ENCODE measurements around the gene PTPN5.
A peak's percentile ranks its signal among the peaks of the same experiment; 100 is the strongest.
"Not testable (repeated sequence)": the region's sequence is repeated elsewhere in the genome, so short reads cannot be mapped to it uniquely, and the experiment has no call there.

PTPN5 gene

DNA sequence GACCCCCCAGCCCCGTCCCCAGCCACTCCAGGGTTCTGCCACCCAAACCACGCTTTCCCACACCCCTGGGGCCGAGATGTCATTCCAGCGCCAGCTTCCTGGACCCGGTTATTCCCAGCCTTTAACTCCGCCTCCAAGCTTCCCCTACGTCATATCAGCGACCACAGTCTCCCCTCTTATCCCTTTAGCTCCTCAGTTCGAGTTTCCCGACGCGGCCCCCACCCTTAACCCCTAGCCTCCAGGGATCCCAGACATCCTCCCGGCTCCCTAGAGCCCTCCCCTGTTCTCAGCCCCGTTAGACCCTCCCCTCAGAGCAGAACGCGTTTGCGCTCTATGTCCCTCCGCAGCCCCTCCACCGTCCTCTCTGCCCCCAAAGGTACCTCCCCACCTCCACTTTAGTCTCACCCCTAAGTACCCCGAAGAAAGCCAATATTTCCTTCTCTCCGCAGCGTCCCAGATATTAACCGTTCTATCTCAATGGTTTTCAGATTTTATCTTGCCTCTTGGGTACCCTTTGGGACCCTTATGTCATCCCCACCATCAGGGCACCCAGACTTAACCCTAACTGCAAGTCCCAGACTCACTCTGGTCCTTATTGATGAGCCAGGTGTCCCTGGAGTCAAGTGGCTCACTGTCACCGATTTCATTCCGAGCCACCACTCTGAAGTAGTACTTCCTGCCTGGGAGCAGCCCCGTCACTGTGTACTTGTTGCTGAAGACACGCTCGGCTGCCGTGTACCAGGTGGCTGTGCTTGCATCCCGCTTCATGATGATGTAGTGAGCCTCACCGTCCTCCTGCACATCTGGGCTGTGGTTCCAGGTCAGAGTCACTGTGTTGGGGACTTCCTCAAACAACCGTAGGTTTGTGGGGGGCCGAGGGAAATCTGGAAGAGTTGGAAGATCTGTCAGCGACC lies 85.0 kb downstream of the PTPN5 start:
- DNase-seq: peak; percentile 38

GRCh38 chr11:18705651-18706281 lies 85.8 kb downstream of the PTPN5 start:
- no peak for DNase-seq

GRCh38 chr11:18704698-18705097 lies 86.9 kb downstream of the PTPN5 start:
- no peak for DNase-seq

GRCh38 chr11:18704045-18704645 lies 87.5 kb downstream of the PTPN5 start:
- DNase-seq: no peak

DNA sequence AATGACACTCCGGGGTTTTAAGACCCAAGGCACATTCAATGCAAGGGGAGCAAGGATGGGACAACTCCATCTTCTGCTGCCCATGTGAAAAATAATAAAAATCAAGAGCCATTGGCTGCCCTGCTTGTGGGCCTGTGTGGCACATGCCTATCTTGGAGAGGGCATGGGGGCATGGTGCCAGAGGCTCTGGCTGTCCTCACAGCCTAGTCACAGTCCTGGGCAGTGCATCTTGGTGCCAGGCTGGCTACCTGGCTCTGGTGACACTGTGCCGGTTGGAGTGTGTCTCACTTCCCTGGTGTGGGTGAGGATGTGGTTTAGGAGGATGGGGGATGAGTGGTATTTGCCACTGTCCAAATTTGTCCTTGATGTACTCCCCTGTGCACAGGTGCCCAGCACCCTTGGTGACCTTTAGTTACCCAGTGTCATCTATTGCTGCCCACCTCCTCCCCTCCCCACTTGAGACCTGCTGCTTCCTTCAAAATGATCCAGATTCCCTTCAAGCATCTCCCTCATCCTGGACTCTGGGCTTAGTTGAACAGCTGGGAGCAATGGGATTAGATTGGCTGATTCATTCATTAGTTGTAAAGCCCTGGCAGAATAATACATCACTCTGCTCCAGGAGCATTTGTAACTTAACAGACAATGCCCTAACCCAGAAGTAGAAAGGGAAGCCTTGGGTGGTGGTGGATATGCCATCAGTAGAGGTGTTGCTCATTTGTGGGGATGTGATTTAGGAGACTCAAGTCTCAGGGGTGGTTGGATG lies 88.4 kb downstream of the PTPN5 start:
- DNase-seq: no peak

GRCh38 chr11:18701614-18702216 lies 89.9 kb downstream of the PTPN5 start:
- no peak for DNase-seq

GRCh38 chr11:18700872-18701271 lies 90.7 kb downstream of the PTPN5 start:
- no peak for DNase-seq

- no peak for DNase-seq
Observed at GRCh38 chr11:18700375-18700774, 91.2 kb downstream of the PTPN5 start.

GRCh38 chr11:18699848-18700261 lies 91.7 kb downstream of the PTPN5 start:
- no peak for DNase-seq

GRCh38 chr11:18699269-18699596 lies 92.4 kb downstream of the PTPN5 start:
- no peak for DNase-seq

DNA sequence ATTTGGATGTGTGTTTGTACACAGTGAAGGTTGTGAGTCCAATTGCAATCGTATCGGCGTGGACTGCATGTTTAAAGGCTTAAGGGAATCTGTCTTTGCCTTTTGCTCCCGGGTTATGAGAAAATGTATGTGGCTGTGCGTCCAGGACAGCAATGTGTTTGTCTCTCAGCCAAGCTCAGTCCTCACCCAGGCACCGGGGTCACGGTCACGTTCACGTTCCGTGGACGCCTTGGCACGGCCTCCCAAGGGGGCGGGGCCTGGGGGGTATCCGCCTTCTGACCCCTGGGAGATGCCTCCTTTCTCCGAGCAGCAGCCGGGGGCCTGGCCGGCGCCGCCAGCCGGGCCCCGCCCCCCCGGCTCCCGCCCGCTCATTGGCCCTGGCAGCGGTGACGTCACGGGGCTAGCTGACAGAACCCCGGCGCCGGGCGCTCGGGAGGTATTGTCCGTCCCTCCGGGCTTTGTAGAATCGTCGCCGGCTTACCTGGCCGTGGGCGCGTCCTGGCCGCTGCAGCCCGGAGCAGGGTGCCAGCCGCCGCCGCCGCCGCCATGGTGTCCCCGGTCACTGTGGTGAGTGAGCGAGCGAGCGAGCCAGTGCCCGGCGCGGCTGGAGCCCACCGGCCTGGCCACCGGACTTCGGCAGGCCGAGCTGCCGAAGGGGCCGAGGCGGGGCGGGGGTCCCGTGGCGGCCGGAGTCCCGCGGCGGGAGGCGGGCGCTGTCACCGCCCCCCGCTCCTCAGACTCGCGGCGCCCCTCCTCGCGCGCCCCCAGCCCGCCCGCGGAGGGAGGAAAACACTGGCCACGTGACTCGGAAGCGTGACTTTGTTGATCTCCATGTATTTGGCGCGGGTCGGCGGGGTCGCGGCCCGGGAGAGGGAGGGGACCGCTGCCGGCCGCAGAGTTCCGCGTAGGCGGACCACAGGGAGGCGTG lies 93.0 kb downstream of the PTPN5 start, which contains the start of gene TMEM86A:
Gene TMEM86A (plus strand): TSS at position 439 of the 928 bp plus-strand sequence. CDS start 108 bp downstream, at position 547.
- DNase-seq: peak; percentile 85

DNA sequence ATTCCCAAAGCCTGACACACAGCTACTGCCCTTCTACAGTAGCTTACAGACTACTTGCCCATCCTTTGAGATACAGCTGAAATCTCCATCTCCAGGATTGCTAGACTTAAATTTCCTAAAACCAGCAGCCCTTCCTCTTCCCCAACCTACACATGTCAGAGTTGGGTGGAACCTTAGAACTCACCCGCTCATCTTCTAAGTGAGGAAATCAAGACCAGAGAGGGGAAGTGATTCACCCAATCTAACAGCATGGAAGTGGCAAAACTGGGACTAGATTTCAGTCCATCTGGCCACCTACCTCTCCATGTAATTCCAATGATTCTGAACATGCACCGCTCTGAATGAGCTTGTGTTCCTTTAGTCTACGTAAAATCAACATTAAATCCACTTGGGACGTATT lies 94.0 kb downstream of the PTPN5 start:
- DNase-seq: no peak

GRCh38 chr11:18696638-18697225 lies 94.9 kb downstream of the PTPN5 start:
- no peak for DNase-seq

DNA sequence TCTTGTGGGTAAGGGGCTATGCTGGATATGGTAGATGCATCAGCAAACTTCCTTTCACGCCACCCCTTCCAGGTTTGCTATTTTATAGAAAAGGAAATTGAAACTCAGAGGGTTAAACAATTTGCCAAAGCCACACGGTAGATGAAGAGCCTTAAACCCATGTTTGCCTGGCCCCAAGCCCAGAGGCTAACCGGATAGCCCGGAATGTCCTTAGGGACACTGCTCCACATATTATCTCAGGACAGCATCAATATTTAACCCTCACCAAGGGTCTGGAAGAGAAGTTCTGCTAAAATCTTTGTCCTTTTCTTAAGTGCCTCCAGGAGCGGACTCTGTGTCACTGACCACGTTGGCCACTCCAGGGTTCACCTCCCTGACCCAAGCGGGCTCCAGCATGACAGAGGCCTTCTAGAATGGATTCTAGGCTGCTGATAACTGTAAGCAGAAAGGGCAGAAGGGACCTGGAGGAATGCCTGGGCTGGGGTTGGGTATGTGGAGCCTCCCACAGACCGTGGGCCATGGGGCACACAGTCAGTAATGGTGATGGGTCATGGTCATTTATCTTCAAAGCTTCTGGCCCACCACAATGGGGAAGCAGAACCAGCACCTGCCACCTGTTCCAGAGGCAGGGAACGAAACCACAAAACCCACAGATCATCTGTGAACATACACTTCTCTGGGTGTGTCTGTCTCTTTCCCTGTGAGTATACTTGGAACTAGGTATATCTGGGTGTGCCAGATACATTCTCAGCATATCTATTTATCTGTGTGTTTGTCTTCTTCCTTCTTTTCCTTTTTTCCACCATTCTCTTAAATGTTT lies 98.4 kb downstream of the PTPN5 start:
- DNase-seq: no peak

DNA sequence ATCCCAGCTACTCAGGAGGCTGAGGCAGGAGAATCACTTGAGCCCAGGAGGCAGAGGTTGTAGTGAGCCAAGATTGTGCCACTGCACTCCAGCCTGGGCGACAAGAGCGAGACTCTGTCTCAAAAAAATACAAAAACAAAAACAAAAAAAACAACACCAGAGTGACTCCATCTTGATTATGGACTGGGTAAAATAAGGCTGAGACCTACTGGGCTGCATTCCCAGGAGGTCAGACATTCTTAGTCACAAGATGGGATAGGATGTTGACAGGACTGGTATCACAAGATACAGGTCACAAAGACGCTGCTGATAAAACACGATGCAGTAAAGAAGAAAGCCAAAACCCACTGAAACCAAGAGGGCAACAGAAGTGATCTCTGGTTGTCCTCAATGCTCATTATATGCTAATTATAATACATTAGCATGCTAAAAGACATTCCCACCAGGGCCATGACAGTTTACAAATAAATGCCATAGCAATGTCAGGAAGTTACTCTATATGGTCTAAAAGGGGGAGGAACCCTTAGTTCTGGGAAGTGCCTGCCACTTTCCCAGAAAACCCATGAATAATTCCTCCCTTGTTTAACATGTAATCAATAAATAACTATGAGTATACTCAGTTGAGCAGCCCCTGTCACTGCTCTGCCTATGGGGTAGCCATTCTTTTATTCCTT lies 100.0 kb downstream of the PTPN5 start:
- not testable (repeated sequence) for DNase-seq

DNA sequence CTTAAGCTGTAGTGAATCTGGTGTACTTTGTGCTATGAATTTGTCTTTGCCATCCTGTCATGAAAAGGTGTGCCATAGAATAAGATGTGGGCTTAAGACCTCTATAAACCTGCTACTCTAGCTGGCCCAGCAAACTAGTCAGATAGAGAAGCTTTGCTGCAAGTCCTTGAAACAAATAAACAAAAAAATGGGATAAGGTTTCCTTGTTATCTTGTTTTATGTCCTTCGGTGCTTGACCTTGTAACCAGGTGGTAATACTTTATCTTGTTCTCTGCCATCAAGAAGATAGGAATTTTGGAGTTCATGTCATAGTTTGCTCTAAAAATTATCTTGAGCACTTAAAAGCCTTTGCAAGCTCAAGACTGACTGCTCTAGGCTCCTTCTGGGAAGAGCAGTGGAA lies 107.3 kb downstream of the PTPN5 start:
- DNase-seq: no peak

GRCh38 chr11:18682466-18682865 lies 109.1 kb downstream of the PTPN5 start:
- no peak for DNase-seq

DNA sequence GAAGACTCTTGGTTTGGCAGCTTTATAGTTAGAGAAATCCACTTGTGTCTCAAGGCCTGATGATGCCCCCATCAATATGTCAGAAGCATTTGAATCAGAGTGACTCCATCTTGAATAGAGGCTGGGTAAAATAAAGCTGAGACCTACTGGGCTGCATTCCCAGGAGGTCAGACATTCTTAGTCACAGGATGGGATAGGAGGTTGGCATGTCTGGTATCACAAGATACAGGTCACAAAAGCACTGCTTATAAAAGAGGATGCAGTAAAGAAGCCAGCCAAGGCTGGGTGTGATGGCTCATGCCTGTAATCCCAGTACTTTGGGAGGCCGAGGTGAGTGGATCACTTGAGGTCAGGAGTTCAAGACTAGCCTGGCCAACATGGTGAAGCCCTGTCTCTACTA lies 109.6 kb downstream of the PTPN5 start:
- DNase-seq: not testable (repeated sequence)

All from activated T-cell treated with anti-CD3 and anti-CD28 coated beads for 4 hours (primary cell).